WI38 (cell line): Measurements from ENCODE around the gene SAC3D1.

Source experiments
- H3K4me3 ChIP-seq: 2 replicates; pipeline ENCODE4 v1.5.1; 2011; ENCODE audit warnings: low read depth, mild to moderate bottlenecking, control low read depth, low read length
- CTCF ChIP-seq: IDR thresholded peaks from 2 replicates; pipeline ENCODE4 v1.5.1; 2012; ENCODE audit warnings: low read depth, mild to moderate bottlenecking, control low read depth, low read length

Gene SAC3D1

GRCh38 chr11:65059959-65060824, 19.2 kb downstream of the SAC3D1 start:
- TF ChIP-seq CTCF: no peak
- no peak overlapping the region for H3K4me3 ChIP-seq

- no peak for TF ChIP-seq CTCF
- no peak overlapping the region for H3K4me3 ChIP-seq
Observed at GRCh38 chr11:65060913-65061408, 20.0 kb downstream of the SAC3D1 start.

GRCh38 chr11:65063532-65063931, 22.5 kb downstream of the SAC3D1 start:
- no peak overlapping the region for H3K4me3 ChIP-seq
- no peak for TF ChIP-seq CTCF

GRCh38 chr11:65064847-65065240, 23.8 kb downstream of the SAC3D1 start:
- no peak for TF ChIP-seq CTCF
- H3K4me3 ChIP-seq: no peak overlapping the region

- TF ChIP-seq CTCF: no peak
Observed at GRCh38 chr11:65065851-65066250, 24.8 kb downstream of the SAC3D1 start.

GRCh38 chr11:65066315-65066714, 25.3 kb downstream of the SAC3D1 start:
- H3K4me3 ChIP-seq: no peak overlapping the region
- no peak for TF ChIP-seq CTCF

More at GRCh38 chr11:65065851-65066250, 24.8 kb downstream of the SAC3D1 start:
- H3K4me3 ChIP-seq: no peak overlapping the region

- no peak for TF ChIP-seq CTCF
- no peak overlapping the region for H3K4me3 ChIP-seq
Observed at GRCh38 chr11:65066805-65067291, 25.8 kb downstream of the SAC3D1 start.
